Heart left ventricle (tissue), 16 donors: ENCODE measurements around the gene DNAH1. TPM values are rescaled to one million over a fixed set of nuclear protein-coding genes. Genes with fewer than 3 reads are reported as not detected.

Source experiments
- ATAC-seq, 4 donors: fragments of 200-7000 bp; cut with Tn5 transposase; one replicate each; pipeline ENCODE4 v1.9.1; 2020 to 2022; ENCODE audit warnings: moderate library complexity in 4 of 4, mild to moderate bottlenecking in 3 of 4, moderate number of reproducible peaks in 1 of 4
- DNase-seq, 5 donors: peaks; one replicate each; pipeline ENCODE4 v3.0.0-alpha.2; 2020
- H3K27ac ChIP-seq, 12 donors: fragments of 200-600 bp; sonication (generic) in 4 of 12; one replicate each; pipeline versions ENCODE4 v1.5.0 to v1.8.0; 2016 to 2022; ENCODE audit warnings: mild to moderate bottlenecking in 2 of 12
- H3K27me3 ChIP-seq, 9 donors: fragments of 200-600 bp; sonication (generic) in 2 of 9; one replicate each; pipeline versions ENCODE4 v1.5.1 to v1.8.0; 2016 to 2022; ENCODE audit warnings: mild to moderate bottlenecking in 3 of 9
- H3K36me3 ChIP-seq, 9 donors: fragments of 200-600 bp; sonication (generic) in 2 of 9; one replicate each; pipeline versions ENCODE4 v1.5.0 to v1.8.0; 2018 to 2022; ENCODE audit warnings: mild to moderate bottlenecking in 2 of 9
- H3K4me1 ChIP-seq, 12 donors: fragments of 200-600 bp; sonication (generic) in 4 of 12; one replicate each; pipeline versions ENCODE4 v1.5.0 to v1.8.0; 2016 to 2022; ENCODE audit warnings: mild to moderate bottlenecking in 3 of 12
- H3K4me3 ChIP-seq, 12 donors: fragments of 200-600 bp; sonication (generic) in 4 of 12; one replicate each; pipeline versions ENCODE4 v1.5.0 to v1.8.0; 2017 to 2022; ENCODE audit warnings: mild to moderate bottlenecking in 9 of 12, moderate library complexity in 4 of 12
- H3K9me3 ChIP-seq, 12 donors: fragments of 200-600 bp; sonication (generic) in 4 of 12; one replicate each; pipeline versions ENCODE4 v1.5.0 to v1.8.0; 2016 to 2022; ENCODE audit warnings: mild to moderate bottlenecking in 1 of 12
- CTCF ChIP-seq, 12 donors: fragments of 200-600 bp; sonication (generic) in 4 of 12; IDR thresholded peaks; one replicate each; pipeline versions ENCODE4 v1.5.0 to v1.8.0; 2018 to 2022; ENCODE audit warnings: antibody characterized with exemption in 12 of 12, mild to moderate bottlenecking in 5 of 12
- POLR2A ChIP-seq, 2 donors: fragments of 450-650 bp; IDR thresholded peaks; one replicate each; pipeline ENCODE4 v1.6.1; 2017; ENCODE audit warnings: antibody characterized with exemption in 2 of 2, mild to moderate bottlenecking in 2 of 2, moderate library complexity in 2 of 2
- WGBS, 4 donors: extraction: QIAGEN DNeasy Blood & Tissue Kit in 2 of 4; methylation state at CpG; one replicate each; pipeline versions ENCODE4 v1.1.5 to v1.1.7; 2013 to 2018; 5-methylcytosine and 5-hydroxymethylcytosine counted together
- intact Hi-C, 10 donors: fragments of 100-400 bp; cut with DNase I; formaldehyde crosslinking; loops; one replicate each; pipeline versions ENCODE4 v1.11.1 to v1.14.2; 2022
- polyA plus RNA-seq, 2 donors: library from polyadenylated mRNA; stranded (reverse); fragments of 200-250 nt; gene quantifications; one replicate each; pipeline ENCODE4 v1.2.3, GENCODE V29; 2013
- total RNA-seq, 9 donors: library from RNA; depleted of rRNA in 2 of 9; stranded (reverse); fragments of >200 nt in 2 of 9; fragmentation: NEBNext Ultra II Directional in 3 of 9; extraction: Animal tissue kit (Norgen Biotek cat#: 25700) in 3 of 9; gene quantifications; one replicate each; pipeline versions ENCODE4 v1.1.0 to v1.2.4, GENCODE V29; 2016 to 2023
- donor health status: ischemic (EF 13 %, LVEDD 7.1; RV severe dilation, severe dysfunction).
- donor health status: healthy with polysubstance abuse.
- donor health status: DM: no; HTN: yes; CAD: no.
- donor health status: DM: no; HTN: no; CAD: no.
- donor health status: ischemic (EF 25% LVEDD 6.9; RV normal size, moderate dysfunction).
- donor health status: ischemic (EF 25% LVEDD 5.7; RV mildly dilated, moderate dysfunction).
- donor health status: healthy.
- donor health status: DM: yes; HTN: yes; CAD: no.
- donor health status: ischemic (EF 35%, LVEDD 5.7; RV mildly dilated, moderate dysfunction).
- donor health status: nonischemic (EF 11% LVEDD 7.7; RV severe dilation, severe dysfunction).
- donor health status: DM: yes; HTN: yes; CAD: no.
- donor health status: PGD.
- donor health status: ischemic (EF 29% LVEDD 5.4; RV normal size, mild dysfunction).
- donor health status: nonischemic (EF 23%, LVEDD 6.1; RV moderate dilation, normal function).

Gene DNAH1
- total and polyA plus RNA-seq, 11 donors: 0.95 to 6.6 (median 2.8) TPM

- DNase-seq (peak in 3 of 5 donors; percentile 6 to 26 (median 19)), ATAC-seq (no peak)
- H3K4me3 ChIP-seq: no peak overlapping the region
- H3K9me3 ChIP-seq: no peaks in the 10 kb centered on the region
- WGBS, 4 donors: 38 to 48% (median 42%) methylated on average over 3 of the region's 3 CpGs
- H3K36me3 ChIP-seq: no peaks in the 10 kb centered on the region
- no peaks in the 10 kb centered on the region for H3K27me3 ChIP-seq
- intact Hi-C loops: loop anchor here in 4 of 10 donors (1.0 to 10.0 kb wide), 4 partner anchors 16 to 246 kb away; partner anchors contain the start of gene SEMA3G (in 1 of the 4)
- TF ChIP-seq CTCF (IDR thresholded peaks at IDR 0.05) (no peak), POLR2A (IDR thresholded peaks at IDR 0.05) (no peak)
- peak overlapping the region in 10 of 12 donors; percentile 8 to 77 (median 60) for H3K27ac ChIP-seq
- H3K4me1 ChIP-seq: peaks cover 13 to 54% (median 45%) of the 10 kb centered on the region in 12 donors
These were observed 112.9 kb downstream of the DNAH1 start for GRCh38 chr3:52429031-52429430.

- no peak overlapping the region for H3K4me3 ChIP-seq
- no peaks in the 10 kb centered on the region for H3K36me3 ChIP-seq
- DNase-seq: peak; percentile 42 to 62 (median 54)
- WGBS, 4 donors: 66 to 71% (median 70%) methylated on average over 7 of the region's 7 CpGs
- no peaks in the 10 kb centered on the region for H3K27me3 ChIP-seq
- TF ChIP-seq CTCF (IDR thresholded peaks at IDR 0.05) (no peak), POLR2A (IDR thresholded peaks at IDR 0.05) (no peak)
- no peaks in the 10 kb centered on the region for H3K9me3 ChIP-seq
- peaks cover 13 to 62% (median 52%) of the 10 kb centered on the region in 12 donors for H3K4me1 ChIP-seq
- ATAC-seq: peak; percentile 7 to 69 (median 30)
- peak overlapping the region in 11 of 12 donors; percentile 20 to 80 (median 71) for H3K27ac ChIP-seq
- intact Hi-C loops: loop anchor here in 5 of 10 donors (1.0 to 10.0 kb wide), 4 partner anchors 15 to 245 kb away; partner anchors contain the start of gene SEMA3G (in 1 of the 5)
These were observed 113.8 kb downstream of the DNAH1 start for GRCh38 chr3:52429779-52430415.

GRCh38 chr3:52430416-52430810, 114.3 kb downstream of the DNAH1 start:
- no peaks in the 10 kb centered on the region for H3K36me3 ChIP-seq
- H3K27ac ChIP-seq: peak overlapping the region; percentile 11 to 80 (median 70)
- H3K4me1 ChIP-seq: peaks cover 13 to 67% (median 53%) of the 10 kb centered on the region in 12 donors
- 70 to 96% (median 79%) methylated on average over 9 of the region's 9 CpGs for WGBS, 4 donors
- peak in 1 of 5 donors; percentile 24 for DNase-seq
- intact Hi-C loops: loop anchor here in 1 of 10 donors (2.0 kb wide), 1 partner anchor 16 kb away; no protein-coding TSS in a partner anchor
- H3K9me3 ChIP-seq: no peaks in the 10 kb centered on the region
- no peak for ATAC-seq
- no peak for TF ChIP-seq POLR2A (IDR thresholded peaks at IDR 0.05)
- no peak for TF ChIP-seq CTCF (IDR thresholded peaks at IDR 0.05)
- no peak overlapping the region for H3K4me3 ChIP-seq
- H3K27me3 ChIP-seq: no peaks in the 10 kb centered on the region

- Histone ChIP-seq H3K36me3 (no peaks in the 10 kb centered on the region), H3K27ac (peak overlapping the region in 11 of 12 donors; percentile 44 to 80 (median 68)), H3K27me3 (no peaks in the 10 kb centered on the region), H3K4me3 (no peak overlapping the region), H3K9me3 (no peaks in the 10 kb centered on the region), H3K4me1 (peaks cover 13 to 72% (median 55%) of the 10 kb centered on the region in 12 donors)
- peak in 1 of 4 donors; percentile 3 for ATAC-seq
- WGBS, 4 donors: 56 to 65% (median 64%) methylated on average over 10 of the region's 10 CpGs
- TF ChIP-seq POLR2A (IDR thresholded peaks at IDR 0.05) (no peak), CTCF (IDR thresholded peaks at IDR 0.05) (no peak)
- intact Hi-C loops: loop anchor here in 1 of 10 donors (2.0 kb wide), 1 partner anchor 15 kb away; no protein-coding TSS in a partner anchor
- DNase-seq: peak in 2 of 5 donors; percentile 39 to 54
These were observed 115.5 kb downstream of the DNAH1 start for GRCh38 chr3:52431459-52432223.
